ENCODE results near the gene CDH2.

- TF ChIP-seq ZNF274 (IDR thresholded peaks at IDR 0.05; ENCODE audit: low read depth, low read length) (no peak), SUZ12 (IDR thresholded peaks at IDR 0.05; ENCODE audit: extremely low read depth, insufficient read depth, insufficient read length) (no peak), YY1 (IDR thresholded peaks at IDR 0.05; ENCODE audit: insufficient read depth, insufficient read length) (no peak)
Measured at GRCh38 chr18:27948986-27949385, 227.9 kb downstream of the CDH2 start.

Measured in NT2/D1 (cell line).